Mononuclear cell (primary cell): Measurements from ENCODE around the gene B4GALNT4. TPM values are rescaled to one million over a fixed set of nuclear protein-coding genes. Genes with fewer than 3 reads are reported as not detected.
"Not testable (repeated sequence)": the region's sequence is repeated elsewhere in the genome, so short reads cannot be mapped to it uniquely, and the experiment has no call there.

Experiments
- H3K27me3 ChIP-seq: 2 replicates; pipeline ENCODE4 v1.6.0; 2011; ENCODE audit warnings: low read length, control low read depth; ENCODE audit not compliant: insufficient read depth
- H3K4me1 ChIP-seq: 2 replicates; pipeline ENCODE4 v1.5.1; 2011; ENCODE audit warnings: mild to moderate bottlenecking, low read length, control low read depth; ENCODE audit not compliant: insufficient read depth
- H3K4me3 ChIP-seq: 2 replicates; pipeline ENCODE4 v1.5.1; 2011; ENCODE audit warnings: mild to moderate bottlenecking, low read length, moderate library complexity
- H3K9me3 ChIP-seq: 2 replicates; pipeline ENCODE4 v1.5.1; 2011; ENCODE audit warnings: low read depth, mild to moderate bottlenecking, control low read depth, low read length
- total RNA-seq: library from RNA; depleted of rRNA; stranded (reverse); fragments of >200 nt; gene quantifications from one replicate; pipeline ENCODE4 v1.2.3, GENCODE V29; 2012

B4GALNT4 gene
- total RNA-seq, 1 donor, result 0.21 TPM

- H3K27me3 ChIP-seq, result peaks cover 4% of the 10 kb centered on the region
- no peaks in the 10 kb centered on the region for H3K9me3 ChIP-seq
- peaks cover 11% of the 10 kb centered on the region for H3K4me1 ChIP-seq
- no peak overlapping the region for H3K4me3 ChIP-seq
Measured at GRCh38 chr11:396948-397548, 27.7 kb downstream of the B4GALNT4 start.

- H3K4me3 ChIP-seq, result no peak overlapping the region
- no peaks in the 10 kb centered on the region for H3K9me3 ChIP-seq
- peaks cover 7% of the 10 kb centered on the region for H3K27me3 ChIP-seq
- peaks cover 11% of the 10 kb centered on the region for H3K4me1 ChIP-seq
Measured at GRCh38 chr11:398826-399225, 29.5 kb downstream of the B4GALNT4 start.

GRCh38 chr11:399731-400211, 30.5 kb downstream of the B4GALNT4 start:
- Histone ChIP-seq H3K9me3 (no peaks in the 10 kb centered on the region), H3K27me3 (peaks cover 7% of the 10 kb centered on the region), H3K4me3 (no peak overlapping the region), H3K4me1 (peaks cover 11% of the 10 kb centered on the region)

- H3K9me3 ChIP-seq, result no peaks in the 10 kb centered on the region
- H3K4me1 ChIP-seq, result peaks cover 11% of the 10 kb centered on the region
- no peak overlapping the region for H3K4me3 ChIP-seq
- peaks cover 7% of the 10 kb centered on the region for H3K27me3 ChIP-seq
Measured at GRCh38 chr11:400241-400689, 31.0 kb downstream of the B4GALNT4 start.

- peaks cover 15% of the 10 kb centered on the region for H3K4me1 ChIP-seq
- not testable (repeated sequence) for H3K4me3 ChIP-seq, H3K9me3 ChIP-seq, H3K27me3 ChIP-seq
Measured at GRCh38 chr11:401196-401595, 31.9 kb downstream of the B4GALNT4 start.

GRCh38 chr11:403021-403760, 33.9 kb downstream of the B4GALNT4 start:
- peaks cover 7% of the 10 kb centered on the region for H3K27me3 ChIP-seq
- no peak overlapping the region for H3K4me3 ChIP-seq
- H3K4me1 ChIP-seq, result peaks cover 18% of the 10 kb centered on the region
- H3K9me3 ChIP-seq, result no peaks in the 10 kb centered on the region

- no peak overlapping the region for H3K4me3 ChIP-seq
- peaks cover 18% of the 10 kb centered on the region for H3K4me1 ChIP-seq
- no peaks in the 10 kb centered on the region for H3K9me3 ChIP-seq
- H3K27me3 ChIP-seq, result peaks cover 7% of the 10 kb centered on the region
Measured at GRCh38 chr11:403761-404431, 34.6 kb downstream of the B4GALNT4 start.

- peaks cover 18% of the 10 kb centered on the region for H3K4me1 ChIP-seq
- peaks cover 7% of the 10 kb centered on the region for H3K27me3 ChIP-seq
- H3K4me3 ChIP-seq, result no peak overlapping the region
- no peaks in the 10 kb centered on the region for H3K9me3 ChIP-seq
Measured at GRCh38 chr11:404551-405264, 35.4 kb downstream of the B4GALNT4 start.

- Histone ChIP-seq H3K9me3 (no peaks in the 10 kb centered on the region), H3K27me3 (peaks cover 3% of the 10 kb centered on the region), H3K4me1 (peaks cover 18% of the 10 kb centered on the region), H3K4me3 (no peak overlapping the region)
Measured at GRCh38 chr11:405323-405953, 36.1 kb downstream of the B4GALNT4 start.

- H3K4me3 ChIP-seq, result peak overlapping the region; percentile 26
Measured at GRCh38 chr11:405954-406795, 36.9 kb downstream of the B4GALNT4 start.

GRCh38 chr11:406796-407650, 37.7 kb downstream of the B4GALNT4 start:
- H3K9me3 ChIP-seq, result no peaks in the 10 kb centered on the region
- H3K4me1 ChIP-seq, result peaks cover 18% of the 10 kb centered on the region
- H3K27me3 ChIP-seq, result peaks cover 3% of the 10 kb centered on the region
- peak overlapping the region; percentile 26 for H3K4me3 ChIP-seq

More at GRCh38 chr11:405954-406795, 36.9 kb downstream of the B4GALNT4 start:
- no peaks in the 10 kb centered on the region for H3K9me3 ChIP-seq
- peaks cover 3% of the 10 kb centered on the region for H3K27me3 ChIP-seq
- H3K4me1 ChIP-seq, result peaks cover 18% of the 10 kb centered on the region

- H3K9me3 ChIP-seq, result no peaks in the 10 kb centered on the region
- H3K4me3 ChIP-seq, result no peak overlapping the region
- H3K4me1 ChIP-seq, result peaks cover 20% of the 10 kb centered on the region
- H3K27me3 ChIP-seq, result peaks cover 3% of the 10 kb centered on the region
Measured at GRCh38 chr11:407651-408123, 38.4 kb downstream of the B4GALNT4 start.
